ENCODE data around the gene CYP2C19.
"Not testable (repeated sequence)": the region's sequence is repeated elsewhere in the genome, so short reads cannot be mapped to it uniquely, and the experiment has no call there.

Gene CYP2C19

DNA sequence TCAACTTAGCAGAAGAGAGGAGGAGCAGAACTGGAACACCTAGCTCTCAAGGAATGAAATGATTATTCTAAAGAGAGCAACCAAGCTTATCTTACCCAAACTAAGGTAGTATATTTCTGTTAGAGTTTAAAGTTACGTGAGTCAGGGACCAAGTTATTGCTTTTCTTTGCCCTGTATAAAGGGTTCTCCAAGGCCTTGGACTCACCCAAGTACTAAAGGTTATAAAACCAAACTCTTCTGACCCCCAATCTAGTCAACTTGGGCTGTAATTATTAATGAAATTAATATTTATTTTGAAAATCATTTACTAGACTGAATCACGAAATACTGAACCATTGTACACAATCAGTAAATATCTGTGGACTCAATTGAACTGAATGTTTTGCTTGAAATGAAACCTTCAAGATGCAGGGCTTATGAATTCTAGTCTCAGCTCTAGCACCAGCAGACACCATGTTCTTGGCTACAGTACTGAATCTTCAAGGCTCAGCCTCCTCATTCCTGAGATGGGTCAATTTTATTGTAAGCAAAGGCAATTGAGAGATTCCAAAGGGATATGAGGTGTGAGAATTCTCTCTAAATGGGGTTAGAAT is 1.8 kb upstream of the CYP2C19 start:
- no peak overlapping the region for H3K4me3 ChIP-seq (ENCODE audit: low read depth, low read length)
- TF ChIP-seq, protein P1, sequence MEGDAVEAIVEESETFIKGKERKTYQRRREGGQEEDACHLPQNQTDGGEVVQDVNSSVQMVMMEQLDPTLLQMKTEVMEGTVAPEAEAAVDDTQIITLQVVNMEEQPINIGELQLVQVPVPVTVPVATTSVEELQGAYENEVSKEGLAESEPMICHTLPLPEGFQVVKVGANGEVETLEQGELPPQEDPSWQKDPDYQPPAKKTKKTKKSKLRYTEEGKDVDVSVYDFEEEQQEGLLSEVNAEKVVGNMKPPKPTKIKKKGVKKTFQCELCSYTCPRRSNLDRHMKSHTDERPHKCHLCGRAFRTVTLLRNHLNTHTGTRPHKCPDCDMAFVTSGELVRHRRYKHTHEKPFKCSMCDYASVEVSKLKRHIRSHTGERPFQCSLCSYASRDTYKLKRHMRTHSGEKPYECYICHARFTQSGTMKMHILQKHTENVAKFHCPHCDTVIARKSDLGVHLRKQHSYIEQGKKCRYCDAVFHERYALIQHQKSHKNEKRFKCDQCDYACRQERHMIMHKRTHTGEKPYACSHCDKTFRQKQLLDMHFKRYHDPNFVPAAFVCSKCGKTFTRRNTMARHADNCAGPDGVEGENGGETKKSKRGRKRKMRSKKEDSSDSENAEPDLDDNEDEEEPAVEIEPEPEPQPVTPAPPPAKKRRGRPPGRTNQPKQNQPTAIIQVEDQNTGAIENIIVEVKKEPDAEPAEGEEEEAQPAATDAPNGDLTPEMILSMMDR (IDR thresholded peaks at IDR 0.05; ENCODE audit: low read depth, low read length, missing control alignments): no peak
- no peak for DNase-seq (ENCODE audit: low read depth)

DNA sequence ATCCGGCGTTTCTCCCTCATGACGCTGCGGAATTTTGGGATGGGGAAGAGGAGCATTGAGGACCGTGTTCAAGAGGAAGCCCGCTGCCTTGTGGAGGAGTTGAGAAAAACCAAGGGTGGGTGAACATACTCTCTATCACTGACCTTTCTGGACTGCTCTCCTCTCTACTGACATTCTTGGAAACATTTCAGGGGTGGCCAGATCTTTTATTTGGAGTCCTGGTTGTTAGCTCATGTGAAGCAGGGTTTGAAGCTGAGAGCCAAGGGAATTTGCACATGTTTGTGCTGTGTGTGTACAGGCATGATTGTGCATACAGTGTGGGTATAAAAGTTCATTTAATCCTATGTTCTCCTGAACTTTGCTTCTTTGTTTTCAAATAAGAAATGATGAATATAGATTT is 12.9 kb downstream of the CYP2C19 start:
- DNase-seq (ENCODE audit: low read depth): not testable (repeated sequence)

GRCh38 chr10:94777886-94778458 is 15.5 kb downstream of the CYP2C19 start:
- TF ChIP-seq, protein P1 (IDR thresholded peaks at IDR 0.05; ENCODE audit: low read depth, low read length, missing control alignments): no peak
- H3K4me3 ChIP-seq (ENCODE audit: low read depth, low read length): no peak overlapping the region
- DNase-seq (ENCODE audit: low read depth): no peak

More for the DNA sequence above, 12.9 kb downstream of the CYP2C19 start:
- not testable (repeated sequence) for H3K4me3 ChIP-seq (ENCODE audit: low read depth, low read length)

GRCh38 chr10:94780844-94781243 is 18.4 kb downstream of the CYP2C19 start:
- TF ChIP-seq, protein P1 (IDR thresholded peaks at IDR 0.05; ENCODE audit: low read depth, low read length, missing control alignments): no peak
- DNase-seq (ENCODE audit: low read depth): no peak
- H3K4me3 ChIP-seq (ENCODE audit: low read depth, low read length): no peak overlapping the region

DNA sequence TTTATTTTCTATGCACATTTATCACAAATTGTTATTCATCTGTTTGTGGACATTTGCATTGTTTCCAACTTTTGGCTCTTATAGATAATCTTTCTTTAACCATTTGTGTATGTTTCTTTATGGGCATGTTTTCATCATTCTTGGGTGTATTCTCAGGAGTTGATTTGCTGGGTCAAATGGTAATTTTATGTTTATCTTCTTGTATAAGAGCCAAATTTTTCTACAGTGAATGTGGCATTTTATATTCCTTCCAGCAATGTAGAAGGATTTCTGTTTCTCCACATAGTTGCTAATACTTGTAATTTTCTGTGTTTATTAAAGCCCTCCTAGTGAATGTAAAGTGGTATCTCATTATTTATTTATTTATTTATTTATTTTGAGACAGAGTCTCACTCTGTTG is 21.8 kb downstream of the CYP2C19 start:
- TF ChIP-seq, protein P1 (IDR thresholded peaks at IDR 0.05; ENCODE audit: low read depth, low read length, missing control alignments): no peak
- DNase-seq (ENCODE audit: low read depth): no peak
- H3K4me3 ChIP-seq (ENCODE audit: low read depth, low read length): no peak overlapping the region

GRCh38 chr10:94785211-94785610 is 22.7 kb downstream of the CYP2C19 start:
- TF ChIP-seq, protein P1 (IDR thresholded peaks at IDR 0.05; ENCODE audit: low read depth, low read length, missing control alignments): no peak
- no peak for DNase-seq (ENCODE audit: low read depth)

DNA sequence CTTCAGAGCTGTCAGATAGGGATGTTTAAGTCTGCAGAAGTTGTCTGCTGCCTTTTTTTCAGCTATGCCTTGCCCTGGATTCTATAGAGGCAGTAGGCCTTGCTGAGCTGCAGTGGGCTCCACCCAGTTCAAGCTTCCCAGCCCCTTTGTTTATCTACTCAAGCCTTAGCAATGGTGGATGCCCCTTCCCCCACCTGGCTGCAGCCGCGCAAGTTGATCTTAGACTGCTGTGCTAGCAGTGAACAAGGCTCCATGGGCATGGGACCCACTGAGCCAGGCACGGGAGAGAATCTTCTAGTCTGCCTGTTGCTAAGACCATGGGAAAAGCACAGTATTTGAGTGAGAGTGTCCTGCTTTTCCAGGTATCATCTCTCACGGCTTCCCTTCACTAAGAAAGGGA is 38.1 kb downstream of the CYP2C19 start:
- not testable (repeated sequence) for H3K4me3 ChIP-seq (ENCODE audit: low read depth, low read length); DNase-seq (ENCODE audit: low read depth)

More at GRCh38 chr10:94785211-94785610, 22.7 kb downstream of the CYP2C19 start:
- H3K4me3 ChIP-seq (ENCODE audit: low read depth, low read length): no peak overlapping the region

- H3K4me3 ChIP-seq (ENCODE audit: low read depth, low read length): no peak overlapping the region
- no peak for DNase-seq (ENCODE audit: low read depth)
- TF ChIP-seq, protein P1 (IDR thresholded peaks at IDR 0.05; ENCODE audit: low read depth, low read length, missing control alignments): no peak
Observed at GRCh38 chr10:94803307-94803706, 40.8 kb downstream of the CYP2C19 start.

DNA sequence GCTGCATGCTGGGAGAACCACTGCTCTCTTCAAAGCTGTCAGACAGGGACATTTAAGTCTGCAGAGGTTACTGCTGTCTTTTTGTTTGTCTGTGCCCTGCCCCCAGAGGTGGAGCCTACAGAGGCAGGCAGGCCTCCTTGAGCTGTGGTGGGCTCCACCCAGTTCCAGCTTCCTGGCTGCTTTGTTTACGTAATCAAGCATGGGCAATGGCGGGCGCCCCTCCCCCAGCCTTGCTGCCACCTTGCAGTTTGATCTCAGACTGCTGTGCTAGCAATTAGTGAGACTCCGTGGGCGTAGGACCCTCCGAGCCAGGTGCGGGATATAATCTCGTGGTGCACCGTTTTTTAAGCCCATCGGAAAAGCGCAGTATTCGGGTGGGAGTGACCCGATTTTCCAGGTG is 67.5 kb downstream of the CYP2C19 start:
- not testable (repeated sequence) for H3K4me3 ChIP-seq (ENCODE audit: low read depth, low read length); DNase-seq (ENCODE audit: low read depth)
